LNCAP (cell line): ENCODE measurements around the gene ZP4.

Source experiments
- CTCF ChIP-seq: fragments of 450-650 bp; IDR thresholded peaks from 2 replicates; pipeline ENCODE4 v1.5.1; 2017; ENCODE audit warnings: mild to moderate bottlenecking

The ZP4 gene

GRCh38 chr1:237890822-237891221 is at the start of gene ZP4:
ZP4 (minus strand) TSS chr1:237890922; CDS start chr1:237890635, 287 bp downstream.
- TF ChIP-seq CTCF, result no peak

- peak; percentile 71 for TF ChIP-seq CTCF
Measured at GRCh38 chr1:237938553-237938952, 47.8 kb upstream of the ZP4 start.

GRCh38 chr1:237938068-237938467 is 47.3 kb upstream of the ZP4 start:
- TF ChIP-seq CTCF, result no peak

DNA sequence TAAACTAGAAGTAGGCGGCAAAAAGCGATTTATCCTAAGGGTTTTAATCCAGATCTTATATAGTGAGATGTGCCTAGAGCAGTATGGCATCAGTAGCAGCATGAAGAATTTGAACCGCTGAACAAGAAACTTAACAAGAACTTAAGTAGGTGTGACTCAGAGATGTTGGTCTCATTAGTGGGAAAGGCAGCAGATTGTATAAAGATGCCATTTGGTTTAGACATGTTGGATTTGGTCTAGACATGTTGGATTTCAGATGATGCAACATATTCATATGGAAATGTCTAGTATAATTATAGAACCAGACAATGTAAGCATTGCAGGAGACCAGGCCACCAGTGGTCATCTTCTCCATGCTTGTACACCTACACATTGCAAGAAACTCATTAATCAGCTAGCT is 42.1 kb upstream of the ZP4 start:
- no peak for TF ChIP-seq CTCF

GRCh38 chr1:237931581-237931980 is 40.9 kb upstream of the ZP4 start:
- no peak for TF ChIP-seq CTCF

DNA sequence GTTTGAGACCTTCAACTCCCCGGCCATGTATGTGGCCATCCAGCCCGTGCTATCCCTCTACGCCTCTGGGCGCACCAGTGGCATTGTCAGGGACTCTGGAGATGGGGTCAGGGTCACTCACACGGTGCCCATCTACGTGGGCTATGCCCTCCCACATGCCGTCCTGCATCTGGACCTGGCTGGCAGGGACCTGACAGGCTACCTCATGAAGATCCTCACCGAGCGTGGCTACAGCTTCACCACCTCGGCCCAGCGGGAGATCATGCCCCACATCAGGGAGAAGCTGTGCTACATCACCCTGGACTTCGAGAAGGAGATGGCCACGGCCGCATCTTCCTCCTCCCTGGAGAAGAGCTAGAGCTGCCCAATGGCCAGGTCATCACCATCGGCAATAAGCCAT is 36.5 kb upstream of the ZP4 start:
- TF ChIP-seq CTCF, result no peak

- TF ChIP-seq CTCF, result no peak
Measured at GRCh38 chr1:237921306-237921705, 30.6 kb upstream of the ZP4 start.

- TF ChIP-seq CTCF, result no peak
Measured at GRCh38 chr1:237913345-237913744, 22.6 kb upstream of the ZP4 start.
